ENCODE results near the gene CBX1.

Gene CBX1

DNA sequence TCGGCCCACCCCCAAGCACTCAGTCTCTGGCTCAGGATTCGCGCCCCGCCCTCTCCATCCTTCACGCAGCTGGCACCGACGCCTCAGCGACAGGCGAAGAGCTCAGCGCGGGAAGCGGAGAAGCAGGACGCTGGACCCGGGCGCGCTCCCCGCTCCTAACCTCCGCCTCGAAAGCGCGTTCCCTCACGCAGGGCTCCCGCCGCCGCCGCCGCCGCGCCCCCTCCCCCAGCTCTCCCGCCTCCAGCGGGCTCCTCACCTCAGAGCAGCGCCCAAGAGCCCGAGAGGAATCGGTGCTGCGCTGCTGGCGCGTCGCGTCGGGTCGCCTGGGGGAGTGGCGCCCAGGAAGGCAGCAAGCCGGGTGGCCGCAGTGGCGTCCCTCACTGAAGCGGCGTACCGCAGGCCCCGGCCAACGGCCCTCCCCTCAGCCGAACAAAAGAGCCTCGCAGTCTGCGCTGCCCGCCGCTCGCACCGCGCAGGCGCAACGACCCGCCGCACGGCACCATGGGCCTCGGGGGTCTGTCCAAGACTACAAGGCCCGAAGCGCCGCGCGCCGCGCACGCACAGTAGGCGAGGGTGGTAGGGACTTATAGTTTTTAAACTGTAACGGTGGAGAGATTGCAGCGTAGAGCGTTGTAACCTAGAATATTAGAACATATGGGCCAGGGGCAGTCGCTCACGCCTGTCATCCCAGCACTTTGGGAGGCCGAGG is at the start of gene CBX1:
TSS of gene CBX1 (minus strand) at position 467 of the 709 bp plus-strand sequence. CDS start 24,474 bp downstream, outside the sequence.
- peak; percentile 93 for DNase-seq

DNA sequence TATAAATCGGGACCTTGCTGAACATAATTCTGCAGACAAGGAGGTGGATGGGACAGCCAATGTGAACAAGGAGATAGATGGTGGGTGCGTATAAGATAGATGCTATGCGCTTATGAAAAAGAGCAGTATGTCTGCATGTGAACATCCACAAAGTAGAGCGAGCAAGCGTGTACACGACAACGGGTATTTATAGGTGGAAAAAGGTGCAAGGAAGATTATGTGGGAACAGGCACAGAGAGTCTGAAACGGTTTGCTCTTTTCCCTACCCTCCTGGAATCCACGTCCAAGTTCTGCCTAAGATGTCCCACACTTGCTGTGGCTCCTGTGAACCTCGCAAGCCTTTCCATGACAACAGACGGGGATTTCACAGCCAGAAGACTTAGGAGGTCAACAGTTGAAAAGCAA is 49.3 kb upstream of the CBX1 start:
- DNase-seq: no peak

DNA sequence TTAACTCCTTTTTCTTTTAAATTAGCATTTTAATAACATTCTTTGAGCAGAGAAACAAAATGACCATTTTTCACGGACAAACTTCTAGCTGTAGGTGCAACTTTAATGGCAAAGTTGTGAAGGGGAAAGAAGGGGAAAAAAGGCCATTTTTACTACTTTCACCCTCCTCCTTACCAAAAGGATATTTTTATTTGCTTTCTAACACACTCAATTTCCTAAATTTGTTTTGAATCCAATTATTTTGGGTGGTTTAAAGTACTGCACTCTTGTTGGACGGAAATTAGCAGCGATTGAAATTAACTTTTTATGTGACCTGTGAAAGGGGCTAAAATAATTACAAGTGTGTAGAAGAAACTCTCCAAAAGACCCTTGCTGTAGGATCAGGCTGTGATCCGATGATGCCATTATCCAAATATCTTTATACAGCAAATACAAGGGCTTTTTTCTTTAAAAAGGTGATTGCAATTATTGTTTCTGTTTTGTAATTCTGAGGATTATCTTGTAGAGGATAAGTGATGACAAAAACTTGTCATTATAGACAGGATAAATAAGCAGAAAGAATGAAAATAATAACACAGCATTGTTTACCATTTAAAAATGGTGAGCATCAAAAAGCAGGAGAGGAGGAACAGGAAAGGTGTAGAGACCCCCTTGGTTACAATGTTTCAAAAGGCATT is 48.6 kb upstream of the CBX1 start:
- no peak for DNase-seq

DNA sequence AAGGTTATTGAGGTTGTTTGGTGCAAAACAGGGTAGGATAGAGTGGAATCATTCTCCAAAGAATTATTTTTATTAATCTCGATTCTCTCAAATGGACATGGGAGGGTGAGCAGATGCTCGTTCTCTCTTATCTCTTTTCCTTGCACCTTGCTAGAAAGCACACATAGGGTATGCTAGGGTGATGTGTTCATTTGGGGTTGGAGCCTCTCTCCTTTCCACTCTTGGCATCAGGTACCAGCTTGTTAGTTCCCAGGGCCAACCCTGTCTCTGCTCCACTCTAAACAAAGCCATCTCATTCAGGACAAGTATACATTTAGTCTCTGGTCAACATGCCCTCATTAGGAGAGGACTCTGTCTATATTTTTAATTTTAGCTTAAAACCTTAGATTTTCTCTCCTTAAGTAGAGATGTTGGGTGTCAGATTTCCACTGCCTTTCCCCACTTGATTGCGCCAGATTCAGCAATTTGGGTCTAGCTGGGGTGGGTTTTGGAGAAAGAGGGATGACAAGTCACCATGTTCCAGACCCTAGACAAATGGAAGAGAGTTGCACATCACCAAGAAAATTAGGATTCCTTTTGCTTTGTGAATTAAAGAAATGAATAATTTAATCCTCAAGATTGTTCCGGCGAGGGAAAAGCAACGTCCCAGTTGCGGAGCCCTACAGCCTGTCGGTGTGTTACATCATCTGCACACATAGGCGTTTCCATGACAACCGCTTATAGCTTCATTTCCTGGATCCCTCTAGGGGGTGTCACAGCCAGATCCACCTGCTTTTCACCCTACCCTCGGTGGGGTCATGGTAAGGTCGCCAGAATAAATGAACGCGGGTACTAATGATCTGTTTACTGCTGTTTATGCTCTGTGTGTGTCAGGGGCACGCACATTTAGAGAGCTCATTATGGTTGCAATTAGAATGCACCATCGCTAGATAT is 47.8 kb upstream of the CBX1 start:
- peak; percentile 67 for DNase-seq

DNA sequence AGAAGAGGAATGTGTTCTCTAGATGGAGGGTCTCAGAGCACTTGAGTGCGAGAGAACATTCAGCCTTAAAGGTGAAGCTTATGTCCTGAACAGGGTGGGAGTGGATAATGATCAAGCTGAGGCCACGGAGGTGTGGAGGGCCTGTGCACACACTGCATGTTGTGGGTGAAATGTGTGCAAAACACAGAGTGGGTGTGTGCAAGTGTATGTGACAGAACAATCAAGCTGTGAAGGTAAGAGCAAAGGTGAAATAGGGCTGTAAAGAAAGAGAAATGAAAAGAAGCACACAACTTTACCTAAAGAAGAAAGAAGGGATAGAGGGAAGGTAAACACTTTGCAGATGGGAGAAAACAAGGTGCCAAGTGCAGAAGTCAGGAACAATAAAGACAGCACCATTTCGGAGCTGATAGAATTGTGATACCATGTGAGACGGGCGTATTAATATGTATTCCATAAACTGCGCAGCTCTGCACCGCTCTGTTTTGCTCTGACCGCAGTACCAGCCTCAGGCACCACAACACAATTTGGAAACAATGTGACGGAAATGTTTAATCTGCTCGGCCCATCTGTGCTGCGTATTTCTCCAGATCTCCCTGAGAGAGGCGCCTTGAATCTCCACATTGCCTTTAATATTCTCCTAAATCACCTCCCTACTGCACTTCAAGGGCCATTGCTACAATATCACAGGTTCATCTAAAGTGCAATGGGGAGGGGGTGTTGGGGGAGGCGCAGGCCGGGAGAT is 46.9 kb upstream of the CBX1 start:
- no peak for DNase-seq

DNA sequence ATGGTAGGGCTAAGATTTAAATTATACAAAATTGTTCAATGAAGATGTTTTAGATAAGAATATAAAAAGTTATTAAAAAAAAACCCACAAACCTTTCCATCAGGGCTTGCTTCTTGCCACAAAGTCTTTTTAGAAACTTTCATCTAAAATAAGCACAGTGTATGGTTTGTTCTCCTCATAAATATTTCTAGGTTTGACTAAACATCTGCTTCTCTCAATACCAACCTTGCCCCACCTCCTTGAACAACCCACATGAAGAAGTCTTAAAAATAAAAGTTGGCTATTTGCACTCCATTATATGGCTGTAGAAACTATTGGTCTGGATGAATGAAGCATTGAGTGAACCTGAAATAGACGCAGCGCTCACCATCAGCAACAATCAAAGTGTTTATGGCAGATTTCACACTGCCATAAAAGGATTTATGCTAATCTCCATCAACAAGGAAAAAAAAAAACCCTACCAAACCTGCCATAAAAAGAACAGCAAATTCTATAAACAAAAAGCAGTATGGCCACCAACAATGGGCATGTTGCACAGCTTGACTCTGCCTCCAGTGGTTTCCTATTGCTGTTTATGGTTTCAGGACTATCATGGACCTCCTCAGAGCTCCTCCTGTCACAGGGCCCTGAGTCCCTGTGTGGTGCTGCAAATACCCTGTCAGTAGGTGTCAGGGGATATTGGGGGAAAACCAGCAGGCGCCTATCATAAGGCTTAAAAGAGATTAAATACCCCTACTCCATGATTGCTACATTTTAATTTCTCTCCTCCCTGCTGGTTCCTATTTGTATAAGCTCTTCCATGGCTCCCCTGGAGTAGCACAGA is 43.9 kb upstream of the CBX1 start:
- no peak for DNase-seq

DNA sequence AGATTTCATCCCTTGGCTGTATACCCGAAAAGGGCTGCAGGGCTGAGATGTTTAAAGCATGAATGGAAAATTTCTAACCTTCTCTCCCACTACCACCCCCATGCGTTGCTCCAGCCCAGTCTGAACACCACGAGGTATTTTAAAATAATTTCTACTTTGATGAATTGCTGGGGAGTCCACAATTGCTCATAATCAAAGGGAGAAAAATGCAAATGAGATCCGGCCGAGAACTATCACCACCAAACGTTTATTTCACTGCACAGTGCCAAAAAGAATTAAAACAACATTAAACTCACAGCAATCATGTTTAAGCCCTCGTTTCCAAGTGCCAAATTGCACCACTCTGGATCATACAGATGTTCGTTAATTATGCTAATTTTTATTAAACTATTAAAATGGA is 43.0 kb upstream of the CBX1 start:
- DNase-seq: no peak

DNA sequence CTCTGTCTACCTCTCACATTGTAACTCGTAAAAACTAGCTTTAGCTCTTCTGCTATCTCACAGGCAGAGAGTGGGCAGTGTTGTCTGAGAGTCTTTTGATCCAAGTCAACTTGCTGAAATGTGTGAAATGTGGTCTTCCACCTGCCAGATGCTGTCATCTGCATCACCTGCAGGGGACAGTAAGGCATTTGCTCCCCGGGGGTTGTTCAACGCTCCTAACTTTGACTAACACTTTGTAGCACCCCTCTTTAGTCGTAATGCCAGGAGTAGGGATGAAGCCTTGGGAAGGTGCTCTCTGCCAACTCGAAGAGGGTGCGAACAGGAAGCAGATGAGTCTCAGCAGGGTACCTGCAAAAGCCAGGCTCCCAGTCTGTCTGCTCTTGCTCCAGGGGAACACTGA is 42.4 kb upstream of the CBX1 start:
- no peak for DNase-seq

DNA sequence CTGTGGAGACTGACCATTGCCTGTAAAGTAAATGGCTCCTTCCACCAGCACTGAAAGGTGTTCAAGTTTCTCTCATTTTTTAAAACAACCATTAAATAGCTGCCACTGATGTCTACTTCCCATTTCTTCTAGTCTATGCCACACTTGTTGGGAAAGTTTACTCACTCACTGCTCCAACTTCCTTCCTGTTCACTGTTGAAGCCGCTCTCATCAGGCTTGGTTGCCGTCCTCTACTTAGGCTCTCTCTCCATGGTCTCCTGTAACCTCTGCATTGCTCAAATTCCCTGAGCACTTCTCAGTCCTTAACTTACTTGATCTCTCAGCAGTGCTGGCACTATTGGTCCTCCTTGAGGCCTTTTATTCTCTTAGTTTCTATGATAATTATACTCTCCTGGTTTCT is 38.7 kb upstream of the CBX1 start:
- DNase-seq: no peak

DNA sequence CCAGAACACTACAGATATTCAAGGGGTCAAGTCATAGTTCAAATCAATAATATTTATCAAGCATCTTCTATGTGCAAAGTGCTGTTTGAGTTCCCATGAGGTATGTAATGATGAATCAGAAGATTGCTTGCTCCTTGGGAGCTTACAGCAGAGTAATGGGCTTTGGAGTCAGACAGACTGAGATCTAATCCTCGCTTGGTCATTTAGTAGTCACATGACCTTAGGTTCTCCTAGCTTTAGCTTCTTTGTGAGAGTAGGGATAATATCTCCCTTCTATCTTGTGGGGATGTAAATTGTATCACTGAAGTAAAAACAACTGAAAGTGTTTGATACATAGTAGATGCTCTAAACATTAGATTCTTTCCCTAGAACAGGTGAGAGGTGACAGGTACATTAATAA is 36.4 kb upstream of the CBX1 start:
- DNase-seq: no peak

DNA sequence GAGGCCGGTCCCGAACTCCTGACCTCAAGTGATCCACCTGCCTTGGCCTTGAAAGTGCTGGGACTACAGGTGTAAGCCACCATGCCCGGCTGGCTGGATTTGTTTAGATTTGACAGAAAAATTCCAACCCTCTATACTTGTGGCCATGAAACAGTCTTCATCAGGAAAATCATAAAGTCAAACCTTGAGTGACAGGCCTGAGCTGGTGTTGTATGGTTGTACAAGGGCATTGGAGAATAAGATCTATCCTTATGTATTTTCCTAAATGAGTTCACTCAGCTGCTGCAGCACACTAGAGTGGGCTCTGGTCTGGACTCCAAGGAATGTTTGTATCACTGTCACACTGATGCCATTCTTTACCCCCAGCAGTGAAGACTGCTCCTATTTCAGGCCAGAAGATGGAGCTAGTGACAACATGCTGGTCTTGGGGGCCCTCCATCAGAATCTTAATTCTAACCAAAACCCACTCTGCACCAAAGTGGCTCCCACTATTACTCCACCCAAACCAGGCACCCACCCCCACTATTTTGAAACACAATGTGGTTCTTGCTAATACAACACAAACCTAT is 33.7 kb upstream of the CBX1 start:
- DNase-seq: no peak

DNA sequence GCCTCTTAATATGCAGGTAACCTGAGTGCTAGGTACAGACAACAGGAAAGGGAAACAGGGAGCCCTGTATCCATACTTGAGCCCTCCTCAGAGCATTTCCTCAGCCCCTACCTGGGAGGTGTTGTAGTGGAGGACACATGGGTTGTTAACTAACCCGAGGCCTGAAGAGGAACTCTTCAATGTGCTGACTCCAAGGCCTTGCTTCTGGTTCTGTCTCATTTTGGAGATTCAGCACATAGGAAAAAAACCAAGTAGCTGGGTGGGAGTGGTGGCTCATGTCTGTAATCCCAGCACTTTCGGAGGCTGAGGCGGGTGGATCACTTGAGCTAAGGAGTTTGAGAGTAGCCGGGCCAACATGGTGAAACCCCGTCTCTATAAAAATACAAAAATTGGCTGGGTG is 31.1 kb upstream of the CBX1 start:
- DNase-seq: no peak

DNA sequence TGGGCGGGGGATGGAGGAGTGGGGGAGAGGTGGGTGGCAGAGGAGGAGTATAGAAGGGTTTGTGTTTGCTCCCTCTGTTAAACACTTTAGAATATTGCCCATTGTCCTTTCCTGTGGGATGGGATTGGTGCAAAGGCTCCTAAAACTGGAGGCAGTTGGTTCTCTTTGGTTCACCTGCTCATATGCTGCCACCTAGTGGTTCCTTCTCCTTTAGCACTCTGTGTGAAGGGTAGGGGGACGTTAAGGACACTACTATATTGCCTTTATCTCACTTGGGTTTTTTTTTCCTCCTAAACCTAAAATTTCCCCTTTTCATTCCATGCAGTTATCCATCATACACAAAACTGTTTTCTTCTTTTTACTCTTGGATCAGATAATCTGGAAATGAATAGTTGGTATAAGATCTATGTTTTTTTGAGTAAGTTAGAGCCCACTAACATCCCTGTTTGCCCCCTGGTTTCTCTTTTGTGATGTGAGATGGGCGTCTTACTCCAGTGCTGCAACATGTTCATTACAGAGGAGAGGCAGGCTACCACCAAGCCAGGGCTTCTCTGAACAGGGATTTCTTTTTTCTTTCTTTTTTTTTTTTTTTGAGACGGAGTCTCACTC is 30.0 kb upstream of the CBX1 start:
- DNase-seq: peak; percentile 50

DNA sequence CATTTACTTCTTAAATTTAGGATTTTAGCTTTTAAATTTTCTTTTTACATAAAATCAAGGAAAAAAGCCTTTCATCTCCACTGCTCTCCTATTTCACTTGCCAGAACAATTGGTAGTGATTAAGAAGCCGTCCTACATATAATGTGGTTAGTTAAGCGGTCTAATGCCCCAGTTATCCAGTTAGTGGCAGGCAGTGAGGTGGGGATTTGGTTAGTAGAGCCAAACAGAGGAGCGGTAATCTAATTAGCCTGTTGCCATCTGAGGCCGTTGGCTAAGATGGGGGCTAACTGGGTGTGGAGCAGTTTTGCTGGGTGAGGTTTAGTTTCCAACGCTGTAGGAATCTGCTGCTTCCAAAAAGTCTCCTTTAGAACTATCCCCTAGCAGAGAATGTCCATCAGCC is 28.7 kb upstream of the CBX1 start:
- DNase-seq: no peak

DNA sequence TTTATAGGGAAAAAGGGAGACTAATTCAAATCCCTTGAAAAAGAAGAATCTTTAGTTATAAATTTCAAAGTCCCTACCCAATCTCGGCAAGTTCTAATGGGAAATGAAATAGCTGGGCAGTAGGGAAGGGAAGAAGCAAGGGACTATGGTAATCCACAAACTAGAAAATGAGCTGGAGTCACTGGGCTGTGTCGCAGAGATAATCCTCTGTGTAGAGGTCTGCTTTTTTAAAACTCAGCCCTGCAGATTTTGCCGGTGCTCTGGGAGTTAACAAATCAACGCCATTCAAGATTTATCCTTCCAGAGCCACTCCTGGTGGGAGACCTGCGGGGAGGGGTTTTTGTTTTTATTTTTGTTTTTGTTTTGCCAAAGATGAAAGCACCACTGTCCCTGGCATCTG is 27.1 kb upstream of the CBX1 start:
- DNase-seq: no peak

DNA sequence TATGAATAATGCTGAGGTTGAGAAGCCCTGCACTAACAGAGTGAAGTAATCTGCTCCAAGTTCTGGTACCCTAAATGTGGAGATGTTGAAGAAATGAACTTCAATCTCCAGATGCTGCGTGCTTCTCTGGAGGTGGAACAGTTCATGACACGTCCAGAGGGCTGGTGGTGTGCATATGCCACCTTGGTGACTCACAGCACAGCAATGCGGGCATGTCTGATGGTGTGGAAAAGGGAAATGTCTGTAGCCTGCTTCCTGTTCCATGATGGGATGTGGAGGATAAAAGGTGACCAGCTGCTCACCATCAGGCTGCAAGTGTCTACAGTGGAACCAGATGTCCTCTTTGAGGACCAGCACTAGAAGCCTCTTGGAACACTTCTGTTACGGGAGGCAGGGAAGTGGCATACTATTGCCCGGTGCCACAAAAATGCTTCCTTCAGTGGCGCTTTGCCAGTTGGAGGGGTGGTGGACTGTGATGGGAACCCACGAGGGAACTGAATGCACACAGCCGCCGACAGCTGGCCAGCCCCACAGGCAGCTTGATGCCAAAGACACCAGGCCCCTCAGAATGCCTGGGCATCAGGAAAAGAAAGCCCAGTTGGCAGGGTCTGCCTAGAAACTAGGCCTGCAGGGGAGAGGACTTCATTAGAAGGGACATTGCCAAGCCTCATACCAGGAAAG is 26.2 kb upstream of the CBX1 start:
- DNase-seq: peak; percentile 28

DNA sequence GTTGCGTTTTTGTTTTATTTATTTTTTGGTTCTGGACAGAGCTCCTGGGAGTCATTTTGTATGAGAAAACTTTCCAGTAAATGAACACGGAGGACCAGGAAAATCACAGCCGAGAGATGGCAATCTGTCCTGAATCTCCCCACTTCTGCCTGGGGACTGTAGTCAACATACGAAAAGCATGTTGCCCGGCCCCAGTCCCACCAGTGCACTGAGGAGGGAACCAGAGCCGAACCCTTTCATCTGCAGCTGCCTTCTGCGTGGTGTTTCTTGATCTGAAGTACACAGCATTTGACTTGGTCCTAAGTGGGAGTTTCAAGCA is 25.2 kb upstream of the CBX1 start:
- DNase-seq: no peak

DNA sequence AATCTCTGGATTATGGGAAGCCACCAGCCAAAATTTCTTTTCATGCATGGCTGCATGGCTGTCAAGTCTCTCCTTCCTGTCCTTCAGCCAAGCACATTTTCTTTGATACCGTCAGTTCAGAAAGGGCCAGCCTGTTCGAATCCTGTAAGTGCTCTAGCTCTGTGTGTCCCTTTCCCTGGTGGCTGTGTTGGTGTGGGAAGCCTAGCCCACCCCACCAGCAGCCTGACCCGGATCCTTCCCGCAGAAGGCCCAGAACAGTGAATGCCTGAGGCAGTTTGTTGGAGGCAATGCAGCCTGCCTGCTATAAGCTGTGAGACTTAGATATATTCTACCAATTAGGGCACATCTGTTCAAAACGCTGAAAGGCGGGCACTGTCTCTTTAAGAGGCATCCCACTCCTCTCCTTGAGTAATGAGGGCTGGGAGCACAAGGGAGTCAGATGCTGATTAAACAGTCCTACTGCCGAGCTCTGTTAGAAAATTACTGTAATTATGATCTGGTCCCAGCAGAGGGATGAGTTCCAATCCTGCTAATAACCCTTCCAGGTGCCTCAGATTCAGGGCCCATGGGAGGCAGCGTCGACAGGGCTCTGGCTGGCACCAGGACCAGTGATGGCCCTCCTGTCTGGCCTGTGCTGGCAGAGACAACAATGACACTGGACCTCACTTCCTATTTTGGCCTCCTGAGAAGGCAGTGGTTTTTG is 24.7 kb upstream of the CBX1 start:
- no peak for DNase-seq

DNA sequence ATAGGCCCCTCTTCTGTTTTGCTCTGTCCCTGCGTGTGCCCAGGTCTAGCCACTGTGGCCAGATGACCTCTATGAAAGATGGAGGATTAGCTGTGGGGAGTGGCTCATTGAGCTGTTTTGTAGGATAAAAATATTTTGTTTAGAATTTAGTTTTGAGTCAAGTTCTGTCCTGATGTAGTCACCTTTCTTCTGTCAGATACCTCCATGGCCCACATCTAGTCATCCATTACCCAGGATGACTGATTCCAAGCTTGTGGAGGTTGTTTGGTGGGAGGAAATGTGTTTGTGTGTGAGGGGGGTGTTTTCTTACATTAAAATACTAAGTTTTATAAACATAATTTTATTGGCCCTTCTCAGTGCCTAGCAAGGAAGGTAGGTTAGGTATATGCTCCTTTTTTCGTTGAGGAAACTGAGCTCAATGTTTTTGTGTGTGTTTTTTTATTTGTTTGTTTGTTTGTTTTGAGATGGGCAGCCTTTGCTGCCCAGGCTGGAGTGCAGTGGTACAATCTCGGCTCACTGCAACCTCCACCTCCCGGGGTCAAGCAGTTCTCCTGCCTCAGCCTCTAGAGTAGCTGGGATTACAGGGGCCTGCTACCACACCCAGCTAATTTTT is 22.6 kb upstream of the CBX1 start:
- no peak for DNase-seq

DNA sequence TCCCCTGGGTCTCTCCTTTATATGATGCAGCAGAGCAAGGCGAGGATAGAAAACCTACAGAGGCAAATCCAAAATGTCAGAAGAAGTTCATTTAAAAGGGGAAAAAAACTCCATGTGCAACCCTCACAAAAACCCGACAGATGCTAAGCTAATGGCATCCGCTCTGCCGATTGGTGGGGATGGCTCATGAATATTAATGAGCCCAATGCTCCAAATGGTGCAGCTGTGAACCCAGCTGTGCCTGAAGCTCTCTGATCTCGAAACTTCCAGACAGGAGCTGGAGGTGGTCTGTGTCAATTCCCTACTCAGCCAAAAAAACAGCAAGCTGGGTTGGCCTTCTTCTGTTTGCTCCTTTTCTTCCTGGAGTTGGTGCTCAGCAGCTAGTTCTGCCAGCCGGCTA is 21.8 kb upstream of the CBX1 start:
- DNase-seq: peak; percentile 59
